Skeletal muscle tissue (tissue), 4 donors: Measurements from ENCODE around the gene IGFBP6. TPM values are rescaled to one million over a fixed set of nuclear protein-coding genes. Genes with fewer than 3 reads are reported as not detected.
"Not testable (repeated sequence)": the region's sequence is repeated elsewhere in the genome, so short reads cannot be mapped to it uniquely, and the experiment has no call there.

Source experiments
- H3K27ac ChIP-seq: one replicate; pipeline ENCODE4 v1.7.0; 2013; ENCODE audit warnings: mild to moderate bottlenecking, low read depth, low read length, inconsistent platforms
- H3K27me3 ChIP-seq, 3 donors: one replicate each; pipeline ENCODE4 v1.7.0; 2013; ENCODE audit warnings: low read length in 3 of 3; ENCODE audit not compliant: control insufficient read depth in 3 of 3, insufficient read depth in 3 of 3
- H3K36me3 ChIP-seq, 3 donors: one replicate each; pipeline ENCODE4 v1.7.0; 2013; ENCODE audit warnings: low read length in 3 of 3; ENCODE audit not compliant: control insufficient read depth in 3 of 3, insufficient read depth in 3 of 3
- H3K4me1 ChIP-seq, 3 donors: one replicate each; pipeline ENCODE4 v1.7.0; 2013; ENCODE audit warnings: low read length in 3 of 3, mild to moderate bottlenecking in 3 of 3; ENCODE audit not compliant: control insufficient read depth in 3 of 3, insufficient read depth in 3 of 3
- H3K4me3 ChIP-seq, 3 donors: one replicate each; pipeline ENCODE4 v1.7.0; 2013; ENCODE audit warnings: low read length in 3 of 3
- H3K9ac ChIP-seq, 3 donors: one replicate each; pipeline ENCODE4 v1.7.0; 2013; ENCODE audit warnings: low read length in 3 of 3, mild to moderate bottlenecking in 3 of 3, moderate library complexity in 2 of 3, low read depth in 1 of 3
- H3K9me3 ChIP-seq, 3 donors: one replicate each; pipeline ENCODE4 v1.7.0; 2013; ENCODE audit warnings: low read length in 3 of 3; ENCODE audit not compliant: control insufficient read depth in 3 of 3
- total RNA-seq: library from RNA; depleted of rRNA; stranded (reverse); fragments of >200 nt; gene quantifications from one replicate; pipeline ENCODE4 v1.2.3, GENCODE V29; 2014
- donor health status: Osteomylitis.

Gene IGFBP6
- total RNA-seq, 1 donor from 2014 or later: 89.8 TPM

DNA sequence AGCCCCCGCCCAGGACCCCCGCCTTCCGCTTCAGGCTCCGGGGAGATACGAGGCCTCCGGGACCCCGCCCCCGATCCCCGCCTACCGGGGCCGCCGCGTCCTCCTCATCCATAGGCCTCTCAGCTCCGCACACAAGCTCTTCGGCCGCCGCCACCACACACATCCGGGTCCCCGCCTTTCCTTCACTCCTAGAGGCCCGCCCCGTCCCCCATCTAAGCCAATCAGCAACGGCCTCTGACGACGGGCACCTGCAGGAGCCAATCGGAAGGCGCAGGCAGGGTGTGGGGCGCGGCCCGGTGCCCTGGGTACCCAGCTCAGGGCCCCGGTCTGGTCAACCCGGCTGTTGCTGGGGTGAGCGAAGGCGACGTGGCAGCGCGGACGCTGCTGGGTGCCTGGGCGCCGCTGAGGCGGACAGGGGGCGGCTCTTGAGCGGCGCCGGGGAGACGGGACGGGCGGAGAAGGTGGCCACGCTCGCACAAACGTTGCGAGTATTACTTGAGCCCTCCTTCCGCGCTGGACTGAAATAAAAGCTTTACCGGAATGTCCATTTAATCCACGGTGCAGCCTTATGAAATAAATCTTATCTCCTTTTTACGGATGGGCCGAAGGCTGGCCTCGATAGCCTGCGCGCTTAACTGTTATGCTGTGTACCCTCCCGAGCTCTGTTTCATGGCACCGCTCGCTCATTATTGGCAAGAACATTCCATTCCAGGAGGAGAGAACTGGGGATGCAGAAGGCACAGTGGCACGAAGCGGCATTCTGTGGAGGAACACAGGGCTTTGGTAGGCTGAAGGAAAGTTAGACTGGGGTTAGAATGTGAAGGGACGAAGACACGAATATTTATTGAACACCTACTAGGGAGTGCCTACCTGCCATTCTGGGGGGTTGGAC, 18.0 kb upstream of the IGFBP6 start, which contains the start of gene SPRYD3:
Gene SPRYD3 (minus strand): TSS at position 165 of the 892 bp plus-strand sequence. CDS start 57 bp downstream, at position 108.
- Histone ChIP-seq H3K4me3 (peak within 1 kb of the TSS; percentile 63 to 85 (median 82)), H3K36me3 (peaks cover 12 to 30% (median 23%) of the 10 kb centered on the region in 3 donors), H3K9me3 (no peaks in the 10 kb centered on the region), H3K27ac (peak within 1 kb of the TSS; percentile 81), H3K4me1 (peaks cover 14 to 21% (median 19%) of the 10 kb centered on the region in 3 donors), H3K9ac (peak within 1 kb of the TSS; percentile 77 to 89 (median 85)), H3K27me3 (no peaks in the 10 kb centered on the region)

- no peak overlapping the region for H3K4me3 ChIP-seq
- peaks cover 0 to under 1% (median 0%) of the 10 kb centered on the region in 3 donors for H3K36me3 ChIP-seq
- no peaks in the 10 kb centered on the region for H3K27me3 ChIP-seq
- peaks cover 12 to 18% (median 13%) of the 10 kb centered on the region in 3 donors for H3K4me1 ChIP-seq
- no peaks in the 10 kb centered on the region for H3K9me3 ChIP-seq
- H3K9ac ChIP-seq: no peak overlapping the region
- no peak overlapping the region for H3K27ac ChIP-seq
Observed at GRCh38 chr12:53082637-53083175, 14.8 kb upstream of the IGFBP6 start.

DNA sequence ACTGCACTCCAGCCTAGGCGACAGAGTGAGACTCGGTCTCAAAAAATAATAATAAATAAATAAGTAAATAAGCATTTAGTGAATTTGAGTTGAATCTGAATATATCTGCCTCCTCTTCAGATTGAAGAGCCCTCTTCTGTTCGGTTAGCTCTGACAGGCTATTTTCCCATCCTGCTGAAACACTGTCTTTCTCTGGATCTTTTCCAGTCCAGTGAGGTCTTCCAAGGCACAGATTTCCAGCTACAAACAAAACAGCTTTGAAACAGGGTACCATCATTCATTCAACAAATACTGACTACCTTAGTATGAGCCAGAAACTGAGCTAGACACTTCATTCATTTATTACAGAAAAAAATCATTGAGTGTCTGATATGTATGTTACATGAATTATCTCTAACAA, 11.1 kb upstream of the IGFBP6 start:
- H3K9ac ChIP-seq: no peak overlapping the region
- no peak overlapping the region for H3K4me3 ChIP-seq
- no peak overlapping the region for H3K27ac ChIP-seq
- H3K9me3 ChIP-seq: no peaks in the 10 kb centered on the region
- H3K36me3 ChIP-seq: no peaks in the 10 kb centered on the region
- no peaks in the 10 kb centered on the region for H3K27me3 ChIP-seq
- no peaks in the 10 kb centered on the region for H3K4me1 ChIP-seq

- H3K9me3 ChIP-seq: no peaks in the 10 kb centered on the region
- no peak overlapping the region for H3K4me3 ChIP-seq
- peaks cover 0 to 2% (median 0%) of the 10 kb centered on the region in 3 donors for H3K4me1 ChIP-seq
- no peak overlapping the region for H3K27ac ChIP-seq
- H3K9ac ChIP-seq: no peak overlapping the region
- H3K36me3 ChIP-seq: no peaks in the 10 kb centered on the region
- H3K27me3 ChIP-seq: no peaks in the 10 kb centered on the region
Observed at GRCh38 chr12:53090105-53090504, 7.4 kb upstream of the IGFBP6 start.

GRCh38 chr12:53090554-53090953, 6.9 kb upstream of the IGFBP6 start:
- Histone ChIP-seq H3K27ac (no peak overlapping the region), H3K9me3 (no peaks in the 10 kb centered on the region), H3K36me3 (no peaks in the 10 kb centered on the region), H3K4me1 (peaks cover 0 to 2% (median 0%) of the 10 kb centered on the region in 3 donors), H3K9ac (no peak overlapping the region), H3K27me3 (no peaks in the 10 kb centered on the region), H3K4me3 (no peak overlapping the region)

- no peaks in the 10 kb centered on the region for H3K27me3 ChIP-seq
- H3K9ac ChIP-seq: no peak overlapping the region
- no peak overlapping the region for H3K27ac ChIP-seq
Observed at GRCh38 chr12:53091756-53092155, 5.7 kb upstream of the IGFBP6 start.

GRCh38 chr12:53093777-53094393, 3.6 kb upstream of the IGFBP6 start:
- Histone ChIP-seq H3K4me3 (no peak overlapping the region), H3K27ac (no peak overlapping the region), H3K27me3 (no peaks in the 10 kb centered on the region), H3K9ac (no peak overlapping the region), H3K36me3 (no peaks in the 10 kb centered on the region), H3K4me1 (peaks cover 18 to 31% (median 26%) of the 10 kb centered on the region in 3 donors), H3K9me3 (no peaks in the 10 kb centered on the region)

More at GRCh38 chr12:53091756-53092155, 5.7 kb upstream of the IGFBP6 start:
- Histone ChIP-seq H3K9me3 (no peaks in the 10 kb centered on the region), H3K4me3 (no peak overlapping the region), H3K36me3 (no peaks in the 10 kb centered on the region), H3K4me1 (peaks cover 5 to 9% (median 9%) of the 10 kb centered on the region in 3 donors)

GRCh38 chr12:53094394-53094787, 3.1 kb upstream of the IGFBP6 start:
- Histone ChIP-seq H3K27me3 (no peaks in the 10 kb centered on the region), H3K4me3 (no peak overlapping the region), H3K36me3 (no peaks in the 10 kb centered on the region), H3K9me3 (no peaks in the 10 kb centered on the region), H3K9ac (no peak overlapping the region), H3K27ac (no peak overlapping the region), H3K4me1 (peaks cover 23 to 36% (median 31%) of the 10 kb centered on the region in 3 donors)

- not testable (repeated sequence) for H3K27ac ChIP-seq, H3K27me3 ChIP-seq, H3K9ac ChIP-seq, H3K36me3 ChIP-seq, H3K4me3 ChIP-seq, H3K9me3 ChIP-seq
- H3K4me1 ChIP-seq: peaks cover 23 to 36% (median 31%) of the 10 kb centered on the region in 3 donors
Observed at GRCh38 chr12:53094796-53095595, 2.5 kb upstream of the IGFBP6 start.
